Measurements from ENCODE around the gene LPCAT2.
A peak's percentile ranks its signal among the peaks of the same experiment; 100 is the strongest.
"Not testable (repeated sequence)": the region's sequence is repeated elsewhere in the genome, so short reads cannot be mapped to it uniquely, and the experiment has no call there.

The LPCAT2 gene

DNA sequence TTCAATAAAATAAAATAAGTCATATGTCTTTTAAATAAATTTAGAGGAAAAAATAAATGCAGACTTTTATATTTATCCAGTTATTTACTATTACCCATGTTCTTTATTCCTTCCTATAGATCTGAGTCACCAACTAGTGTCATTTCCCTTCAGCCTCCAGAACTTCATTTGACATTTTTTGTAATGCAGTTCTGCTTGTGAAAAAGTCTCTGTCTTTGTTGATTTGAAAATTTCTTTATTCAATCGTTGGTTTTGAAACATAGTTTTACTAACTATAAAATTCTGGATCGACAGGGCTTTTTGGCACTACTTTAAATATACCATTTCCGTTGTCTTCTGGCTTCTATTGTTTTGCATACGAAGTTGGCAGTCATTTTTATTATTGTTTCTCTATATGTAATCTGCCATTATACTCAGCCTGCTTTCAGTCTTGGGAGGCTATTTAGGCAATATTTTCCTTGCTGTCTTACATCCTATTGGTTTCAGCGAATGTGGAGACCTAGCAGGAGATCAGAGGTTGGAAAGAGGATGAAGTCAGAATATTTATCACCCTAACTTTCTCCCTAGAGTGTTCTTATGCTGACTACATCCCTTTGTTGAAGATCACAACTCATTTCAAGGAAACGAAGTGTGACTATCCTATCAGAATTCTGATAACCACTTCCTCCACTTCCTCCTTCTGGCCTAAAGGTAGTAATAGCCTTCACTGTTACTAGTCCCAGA is 104.9 kb downstream of the LPCAT2 start:
- DNase-seq, result no peak

DNA sequence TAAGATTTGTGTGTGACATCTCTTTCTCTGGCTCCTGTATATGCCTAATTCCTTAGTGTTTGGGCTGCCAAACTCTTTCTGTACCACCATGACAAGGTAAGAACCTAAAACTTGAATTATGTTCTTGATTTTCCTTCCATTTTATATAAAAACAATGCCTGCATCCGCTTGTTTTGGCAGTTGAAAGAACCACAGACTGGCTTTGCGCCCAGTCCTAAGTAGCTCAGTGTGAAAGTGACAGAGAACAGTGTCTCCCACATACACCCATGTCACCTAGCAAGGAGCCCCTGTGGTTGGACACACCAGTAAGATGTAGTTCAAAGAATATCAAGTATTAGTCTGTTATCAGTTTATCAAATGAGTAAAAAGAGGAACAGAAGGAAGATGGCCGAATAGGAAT is 106.2 kb downstream of the LPCAT2 start:
- no peak for DNase-seq

DNA sequence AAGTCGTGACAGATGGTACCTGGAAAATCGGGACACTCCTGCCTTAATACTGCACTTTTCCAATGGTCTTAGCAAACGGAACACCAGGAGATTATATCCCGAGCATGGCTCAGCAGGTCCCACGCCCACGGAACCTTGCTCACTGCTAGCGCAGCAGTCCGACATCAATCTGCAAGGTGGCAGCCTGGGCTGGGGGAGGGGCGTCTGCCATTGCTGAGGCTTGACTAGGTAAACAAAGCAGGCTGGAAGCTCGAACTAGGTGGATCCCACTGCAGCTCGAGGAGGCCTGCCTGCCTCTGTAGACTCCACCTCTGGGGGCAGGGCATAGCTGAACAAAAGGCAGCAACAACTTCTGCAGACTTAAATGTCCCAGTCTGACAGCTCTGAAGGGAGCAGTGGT is 106.8 kb downstream of the LPCAT2 start:
- DNase-seq, result not testable (repeated sequence)

DNA sequence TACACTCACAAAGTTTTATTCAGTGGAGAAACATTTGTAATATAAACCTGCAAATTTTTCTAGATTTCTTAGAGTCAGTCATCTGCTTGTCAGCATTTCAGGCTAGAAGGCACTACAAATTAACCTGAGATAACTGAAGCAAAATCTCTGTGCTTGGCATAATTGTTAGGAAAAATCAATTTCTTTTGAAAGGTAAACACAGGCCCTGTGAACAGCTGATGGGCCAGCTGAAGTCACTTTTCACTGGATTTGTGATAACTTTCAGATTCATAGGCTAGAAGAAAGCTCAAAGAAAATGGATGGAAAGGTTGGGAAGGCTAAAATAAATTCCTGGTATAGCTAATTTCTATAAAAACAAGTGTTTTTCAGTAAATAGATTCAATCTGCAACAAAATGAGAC is 112.9 kb downstream of the LPCAT2 start:
- DNase-seq, result no peak

DNA sequence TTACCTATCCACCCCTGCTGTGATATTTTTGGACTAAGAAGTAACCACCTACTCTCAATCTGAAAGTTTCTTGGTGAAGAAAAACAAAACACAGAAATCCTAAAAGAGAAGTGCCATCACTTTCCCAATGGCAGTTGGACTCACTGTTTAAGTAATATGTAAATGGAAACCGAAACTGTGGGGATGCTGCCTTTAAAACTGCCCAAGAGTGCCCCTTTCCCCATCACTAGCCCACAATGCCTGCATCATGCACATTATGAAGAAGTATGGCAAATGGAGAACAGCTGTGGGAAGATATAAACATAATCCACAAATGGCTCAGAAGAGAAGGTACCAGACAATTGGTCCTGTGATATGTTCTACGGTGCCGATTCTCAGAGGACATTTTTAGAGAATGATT is 113.4 kb downstream of the LPCAT2 start:
- DNase-seq, result peak; percentile 82

DNA sequence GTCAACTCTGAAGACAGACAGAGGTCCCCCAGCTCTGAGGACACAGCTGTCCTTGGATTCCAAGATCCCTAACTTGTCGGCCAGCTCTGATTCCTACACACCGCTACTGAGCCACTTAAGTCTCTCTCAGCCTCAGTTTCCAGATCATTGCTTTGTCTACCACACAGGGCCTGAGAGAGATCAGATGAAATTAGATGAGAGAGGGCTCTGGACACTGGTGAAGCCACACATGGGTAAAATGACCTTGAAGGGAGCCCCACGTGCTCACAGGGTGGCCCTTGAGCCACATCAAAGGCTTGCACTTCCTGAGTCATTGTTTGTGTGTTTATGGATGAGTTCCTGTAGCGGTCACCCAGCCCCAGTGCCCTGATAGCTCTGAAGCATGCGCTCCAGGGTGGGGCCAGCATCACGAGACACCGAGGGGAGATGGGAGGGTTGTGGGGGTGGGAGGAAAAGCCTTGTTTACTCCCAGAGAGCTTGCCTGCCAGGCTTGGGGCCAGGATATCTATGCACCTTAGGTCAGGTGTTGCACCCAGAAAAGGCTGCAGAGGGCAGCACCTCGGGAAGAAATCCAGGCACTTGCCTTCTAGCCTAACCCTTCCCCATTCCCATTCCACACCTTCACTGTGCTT is 114.2 kb downstream of the LPCAT2 start:
- DNase-seq, result no peak

DNA sequence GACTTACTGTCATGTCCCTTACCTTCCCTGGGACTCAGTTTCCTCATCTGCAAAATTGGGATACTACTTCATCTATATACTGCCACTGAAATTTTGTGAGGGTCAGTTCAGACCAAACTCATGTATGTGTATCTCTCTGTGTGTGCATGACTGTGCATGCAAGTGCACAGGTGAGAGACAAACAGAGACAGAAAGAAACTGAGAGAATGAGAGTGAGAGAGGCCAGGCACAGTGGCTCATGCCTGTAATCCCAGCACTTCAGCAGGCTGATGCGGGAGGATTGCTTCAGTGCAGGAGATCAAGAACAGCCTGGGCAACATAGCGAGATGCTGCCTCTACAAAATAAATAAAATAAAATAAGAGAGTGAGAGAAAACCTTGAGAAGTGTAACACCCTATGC is 114.8 kb downstream of the LPCAT2 start:
- no peak for DNase-seq

DNA sequence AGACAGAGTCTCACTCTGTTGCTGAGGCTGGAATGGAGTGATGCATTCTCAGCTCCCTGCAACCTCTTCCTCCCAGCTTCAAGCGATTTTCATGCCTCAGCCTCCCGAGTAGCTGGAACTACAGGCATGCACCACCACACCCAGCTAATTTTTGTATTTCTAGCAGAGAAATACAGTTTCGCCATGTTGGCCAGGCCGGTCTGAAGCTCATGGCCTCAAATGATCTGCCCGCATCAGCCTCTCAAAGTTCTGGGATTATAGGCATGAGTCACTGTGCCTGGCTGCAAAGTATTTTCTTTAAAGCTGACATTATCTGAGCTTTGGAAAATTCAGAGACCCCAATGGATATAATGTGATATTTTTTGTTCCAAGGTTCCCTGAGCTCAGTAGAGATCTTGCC is 115.8 kb downstream of the LPCAT2 start:
- no peak for DNase-seq

DNA sequence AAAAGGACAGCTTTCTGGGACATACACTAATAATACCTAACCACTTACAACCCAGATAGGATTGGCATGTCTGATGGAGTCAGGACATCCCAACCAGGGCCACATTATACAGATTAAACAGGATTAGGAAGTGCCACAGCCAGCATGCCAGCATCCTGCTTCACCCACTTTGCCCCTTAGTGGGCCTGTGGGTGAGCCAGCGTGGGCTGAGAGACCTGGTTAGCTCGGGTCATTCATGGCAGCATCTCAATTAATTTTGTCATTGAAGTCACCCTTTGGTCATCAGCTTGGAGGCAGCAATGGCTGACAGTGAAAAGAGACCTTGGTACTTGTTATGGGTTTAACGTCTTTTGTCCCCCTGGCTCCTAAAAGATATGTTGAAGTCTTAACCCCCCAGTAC is 117.0 kb downstream of the LPCAT2 start:
- no peak for DNase-seq

DNA sequence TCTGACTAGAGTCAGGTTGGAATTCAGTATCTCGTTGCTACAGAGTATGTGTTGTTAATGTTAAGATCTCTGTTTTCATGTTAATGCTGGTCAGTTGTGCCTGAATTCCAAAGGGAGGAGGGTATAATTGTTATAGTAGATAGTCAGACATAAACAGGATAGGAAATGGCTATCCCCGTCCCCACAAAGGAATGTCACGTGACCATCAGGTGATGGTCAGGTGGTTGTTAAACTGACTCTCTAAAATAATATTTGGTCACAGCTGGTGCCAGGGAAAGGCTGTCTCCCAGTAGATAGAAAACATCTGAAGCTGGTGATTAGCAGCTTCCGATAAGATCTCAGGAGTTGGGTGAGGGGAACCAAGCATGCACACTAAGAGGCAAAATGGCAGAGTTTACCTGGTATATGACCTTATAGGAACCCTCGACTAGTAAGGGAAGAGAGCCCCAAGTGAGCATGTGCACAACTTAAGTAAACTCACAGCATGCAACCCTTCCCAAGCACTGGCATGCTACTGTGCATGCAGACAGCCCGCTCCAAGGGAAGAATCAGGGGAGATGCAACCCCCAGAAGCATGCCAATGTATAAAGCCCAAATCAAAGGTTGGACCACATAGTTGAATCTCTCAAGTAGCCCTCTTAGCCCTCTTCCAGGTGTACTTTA is 119.6 kb downstream of the LPCAT2 start:
- DNase-seq, result no peak

DNA sequence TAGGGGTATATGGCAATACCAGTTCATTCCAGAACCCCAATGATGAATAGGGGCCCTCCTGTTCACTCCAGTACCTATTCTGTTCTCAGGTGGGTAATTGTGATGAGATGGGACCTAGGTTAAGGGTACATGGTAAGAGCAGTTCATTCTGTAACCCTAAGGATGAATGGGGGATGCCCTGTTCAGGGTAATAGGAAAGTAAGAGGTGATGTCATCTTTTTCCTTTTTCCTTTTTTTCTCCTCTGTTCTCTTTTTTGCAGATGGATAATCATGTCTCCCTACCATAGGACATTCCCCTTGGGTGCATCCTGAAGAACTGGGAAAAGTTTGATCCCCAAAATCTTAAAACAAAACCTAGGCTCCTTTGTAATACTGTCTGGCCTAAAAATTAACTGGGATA is 121.9 kb downstream of the LPCAT2 start:
- no peak for DNase-seq

DNA sequence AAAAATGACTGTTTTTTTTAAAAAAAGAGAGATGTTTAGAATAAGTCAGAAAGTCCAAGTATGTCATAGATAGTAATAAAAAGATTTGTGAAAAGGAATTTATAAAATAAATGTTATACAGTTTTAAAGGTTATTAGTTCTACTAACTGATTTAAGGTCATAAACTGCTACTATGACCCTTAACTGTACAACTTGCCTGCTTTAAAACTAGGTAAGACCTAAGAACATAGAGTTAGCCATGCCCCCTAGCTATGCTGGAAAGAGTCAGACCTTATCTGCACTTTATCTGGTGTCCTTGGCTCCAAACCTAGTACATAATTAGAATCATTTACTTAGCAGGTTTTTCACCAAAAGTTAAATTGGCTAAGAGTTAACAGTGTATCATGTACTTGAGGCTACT is 123.4 kb downstream of the LPCAT2 start:
- no peak for DNase-seq

DNA sequence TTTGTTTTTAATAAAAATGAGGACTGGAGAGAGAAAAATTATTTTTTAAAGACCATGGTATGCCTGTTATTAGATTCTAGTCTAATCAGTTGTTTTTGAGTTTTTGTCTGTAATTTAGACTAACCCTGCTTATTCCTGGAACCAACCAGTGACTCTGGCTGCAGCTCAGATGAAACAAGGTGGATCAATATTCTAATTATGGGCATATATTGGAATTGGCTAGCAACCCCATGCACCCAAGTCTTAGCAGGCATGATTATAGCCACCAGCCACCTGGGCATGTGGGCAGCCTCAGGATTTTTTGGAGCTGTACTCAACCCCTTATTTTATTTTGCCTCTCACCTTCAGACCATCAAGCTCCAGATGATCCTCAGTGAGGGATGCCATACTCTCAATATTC is 125.3 kb downstream of the LPCAT2 start:
- no peak for DNase-seq

All from MV-4-11 (cell line).